ENCODE measurements around the gene IGLON5. TPM values are rescaled to one million over a fixed set of nuclear protein-coding genes. Genes with fewer than 3 reads are reported as not detected.
A peak's percentile ranks its signal among the peaks of the same experiment; 100 is the strongest.

Gene IGLON5
- polyA plus RNA-seq, 1 donor (not counting 4 experiments of a cell fraction or from before 2014, with no cell fraction given), result not detected

- no peak for FAIRE-seq
- H3K4me1 ChIP-seq (ENCODE audit: control insufficient read depth, extremely low read depth, insufficient read depth, low read length), result peaks cover 21% of the 10 kb centered on the region
- H4K20me1 ChIP-seq (ENCODE audit: control insufficient read depth, extremely low read depth, insufficient read depth, low read length), result peaks cover 4% of the 10 kb centered on the region
Observed at GRCh38 chr19:51366389-51367254, 55.2 kb downstream of the IGLON5 start.

GRCh38 chr19:51367255-51367564 is 55.8 kb downstream of the IGLON5 start:
- no peak for DNase-seq (ENCODE audit: low read depth, low spot score)
- Histone ChIP-seq H3K79me2 (ENCODE audit: control insufficient read depth, insufficient read depth, low read length) (peaks cover 16% of the 10 kb centered on the region), H3K4me1 (ENCODE audit: control insufficient read depth, extremely low read depth, insufficient read depth, low read length) (peaks cover 21% of the 10 kb centered on the region), H3K36me3 (ENCODE audit: control insufficient read depth in 2 of 2, extremely low read depth in 1 of 2, insufficient read depth in 2 of 2, low read length in 2 of 2) (no peaks in the 10 kb centered on the region), H3K4me3 (ENCODE audit: control insufficient read depth in 2 of 3, extremely low read depth in 1 of 3, insufficient read depth in 2 of 3, low read depth in 1 of 3, low read length in 3 of 3) (peak overlapping the region; percentile 54 to 90 (median 88)), H4K20me1 (ENCODE audit: control insufficient read depth, extremely low read depth, insufficient read depth, low read length) (peaks cover 4% of the 10 kb centered on the region), H3K4me2 (ENCODE audit: control insufficient read depth, extremely low read depth, insufficient read depth, low read depth, low read length) (peak overlapping the region; percentile 98), H3K9me3 (ENCODE audit: control insufficient read depth, low read depth, low read length) (no peaks in the 10 kb centered on the region), H3K9ac (ENCODE audit: control insufficient read depth, extremely low read depth, insufficient read depth, low read length) (peak overlapping the region; percentile 85), H2AFZ (ENCODE audit: control insufficient read depth, low read length) (peak overlapping the region; percentile 89), H3K27me3 (ENCODE audit: control insufficient read depth, extremely low read depth, insufficient read depth, low read length) (no peaks in the 10 kb centered on the region), H3K9me1 (ENCODE audit: control insufficient read depth, extremely low read depth, insufficient read depth, low read length) (no peaks in the 10 kb centered on the region), H3K27ac (ENCODE audit: control insufficient read depth, insufficient read depth, low read length) (peak overlapping the region; percentile 89)
- no peak for FAIRE-seq
- TF ChIP-seq EZH2 (IDR thresholded peaks at IDR 0.05; ENCODE audit: low read length) (no peak), CTCF (optimal IDR thresholded peaks at IDR 0.05 in 1 of 3, IDR thresholded peaks at IDR 0.05 in 1 of 3, conservative IDR thresholded peaks at IDR 0.05 in 1 of 3; ENCODE audit: extremely low read depth in 1 of 3, insufficient read depth in 2 of 3, low read length in 3 of 3) (no peak)
- dilution Hi-C loops (cut with MboI; ENCODE audit: extremely low pct_ligation_motif_present, low sequenced_read_pairs), result no loop called here

More at GRCh38 chr19:51366389-51367254, 55.2 kb downstream of the IGLON5 start:
- Histone ChIP-seq H3K9me3 (ENCODE audit: control insufficient read depth, low read depth, low read length) (no peaks in the 10 kb centered on the region), H3K9ac (ENCODE audit: control insufficient read depth, extremely low read depth, insufficient read depth, low read length) (peak overlapping the region; percentile 88), H2AFZ (ENCODE audit: control insufficient read depth, low read length) (peak overlapping the region; percentile 89), H3K9me1 (ENCODE audit: control insufficient read depth, extremely low read depth, insufficient read depth, low read length) (no peaks in the 10 kb centered on the region), H3K4me3 (ENCODE audit: control insufficient read depth in 2 of 3, extremely low read depth in 1 of 3, insufficient read depth in 2 of 3, low read depth in 1 of 3, low read length in 3 of 3) (peak overlapping the region; percentile 54 to 90 (median 88)), H3K27ac (ENCODE audit: control insufficient read depth, insufficient read depth, low read length) (peak overlapping the region; percentile 89), H3K4me2 (ENCODE audit: control insufficient read depth, extremely low read depth, insufficient read depth, low read depth, low read length) (peak overlapping the region; percentile 98), H3K36me3 (ENCODE audit: control insufficient read depth in 2 of 2, extremely low read depth in 1 of 2, insufficient read depth in 2 of 2, low read length in 2 of 2) (no peaks in the 10 kb centered on the region), H3K79me2 (ENCODE audit: control insufficient read depth, insufficient read depth, low read length) (peaks cover 16% of the 10 kb centered on the region), H3K27me3 (ENCODE audit: control insufficient read depth, extremely low read depth, insufficient read depth, low read length) (no peaks in the 10 kb centered on the region)
- TF ChIP-seq EZH2 (IDR thresholded peaks at IDR 0.05; ENCODE audit: low read length) (no peak), CTCF (optimal IDR thresholded peaks at IDR 0.05 in 1 of 3, IDR thresholded peaks at IDR 0.05 in 1 of 3, conservative IDR thresholded peaks at IDR 0.05 in 1 of 3; ENCODE audit: extremely low read depth in 1 of 3, insufficient read depth in 2 of 3, low read length in 3 of 3) (no peak)
- dilution Hi-C loops (cut with MboI; ENCODE audit: extremely low pct_ligation_motif_present, low sequenced_read_pairs), result no loop called here
- peak; percentile 89 for DNase-seq (ENCODE audit: low read depth, low spot score)
